NCI-H128 (cell line): Measurements from ENCODE around the gene LGALS1.
"Not testable (repeated sequence)": the region's sequence is repeated elsewhere in the genome, so short reads cannot be mapped to it uniquely, and the experiment has no call there.

ENCODE experiments used
- DNase-seq: peaks from one replicate; lab custom pipeline; 2025; ENCODE audit not compliant: unreplicated experiment; lab: John Stamatoyannopoulos, UW

Gene LGALS1

DNA sequence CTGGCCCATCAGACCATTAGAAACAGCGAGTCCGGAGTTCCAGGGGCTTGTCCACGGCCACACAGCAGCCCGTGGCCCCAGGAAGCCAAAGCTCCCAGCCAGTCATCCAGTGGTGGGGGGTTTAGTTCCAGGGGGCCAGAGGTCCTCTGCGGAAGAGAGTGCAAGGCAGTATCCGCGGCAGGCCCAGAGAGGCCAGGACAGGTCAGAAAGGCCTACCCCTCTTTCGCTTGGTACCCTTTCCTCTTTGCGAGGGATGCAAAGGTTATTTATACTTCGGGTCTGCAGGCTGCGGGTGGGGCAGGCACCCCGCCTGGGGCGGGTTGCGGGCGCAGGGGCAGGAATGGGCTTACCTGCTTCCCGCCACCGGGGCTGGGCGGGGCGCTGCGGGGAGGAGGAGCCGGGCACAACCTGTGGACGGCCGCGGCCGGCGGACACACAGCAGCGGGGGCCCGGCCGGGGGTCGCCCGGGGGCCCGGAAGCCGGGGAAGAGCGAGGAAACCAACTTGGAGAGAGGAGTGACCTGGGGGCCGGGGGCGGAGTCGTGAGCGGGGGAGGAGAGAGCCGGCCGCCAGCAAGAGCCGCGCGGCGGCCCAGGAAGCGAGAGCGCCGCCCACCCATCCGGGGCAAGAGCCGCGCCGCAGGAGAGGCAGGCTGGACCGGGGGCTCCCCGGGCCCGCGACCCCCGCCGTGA, 36.2 kb upstream of the LGALS1 start, which contains the start of gene SH3BP1:
Gene SH3BP1, plus strand, starts transcription at position 600 of the 691 bp plus-strand sequence. CDS start 119 bp downstream, outside the sequence.
- no peak for DNase-seq

DNA sequence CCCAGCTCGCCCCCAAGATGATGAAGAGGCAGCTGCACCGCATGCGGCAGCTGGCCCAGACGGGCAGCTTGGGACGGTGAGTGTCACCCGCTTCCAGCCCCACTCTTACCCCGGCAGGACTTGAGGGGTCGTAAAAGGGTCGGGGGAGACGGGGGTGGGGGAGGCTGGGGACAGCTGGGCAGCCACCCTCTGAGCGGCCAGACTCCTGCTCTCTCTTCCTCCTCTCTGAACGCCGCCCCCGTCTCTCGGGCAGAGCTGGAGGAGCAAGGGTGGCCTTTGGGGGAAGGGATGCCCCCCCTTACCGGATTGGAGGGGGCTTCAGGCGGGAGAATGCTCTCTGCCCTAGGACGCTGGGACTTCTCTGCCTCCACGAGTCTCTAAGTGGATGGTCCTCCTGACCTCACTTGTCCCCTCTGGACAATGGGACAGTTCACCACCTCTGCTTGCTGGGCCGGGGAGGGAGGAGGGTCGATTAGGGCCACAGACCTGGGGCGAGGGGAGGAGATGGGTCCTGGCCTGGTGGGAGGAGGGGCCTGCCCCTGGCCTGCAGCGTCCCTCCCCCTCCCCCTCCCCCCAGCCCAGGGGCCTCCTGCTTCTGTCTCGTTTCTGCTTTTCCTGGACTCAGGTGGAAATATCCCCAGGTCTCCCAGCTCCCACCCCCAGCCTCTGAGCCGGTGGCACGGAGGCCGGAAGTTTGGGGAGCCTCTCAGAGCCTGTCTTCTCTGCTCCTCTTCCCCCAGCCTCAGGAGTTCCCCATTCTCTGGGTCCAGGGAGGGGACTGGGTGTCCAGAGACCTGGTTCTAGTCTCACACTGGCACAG, 35.5 kb upstream of the LGALS1 start:
- DNase-seq, result no peak

DNA sequence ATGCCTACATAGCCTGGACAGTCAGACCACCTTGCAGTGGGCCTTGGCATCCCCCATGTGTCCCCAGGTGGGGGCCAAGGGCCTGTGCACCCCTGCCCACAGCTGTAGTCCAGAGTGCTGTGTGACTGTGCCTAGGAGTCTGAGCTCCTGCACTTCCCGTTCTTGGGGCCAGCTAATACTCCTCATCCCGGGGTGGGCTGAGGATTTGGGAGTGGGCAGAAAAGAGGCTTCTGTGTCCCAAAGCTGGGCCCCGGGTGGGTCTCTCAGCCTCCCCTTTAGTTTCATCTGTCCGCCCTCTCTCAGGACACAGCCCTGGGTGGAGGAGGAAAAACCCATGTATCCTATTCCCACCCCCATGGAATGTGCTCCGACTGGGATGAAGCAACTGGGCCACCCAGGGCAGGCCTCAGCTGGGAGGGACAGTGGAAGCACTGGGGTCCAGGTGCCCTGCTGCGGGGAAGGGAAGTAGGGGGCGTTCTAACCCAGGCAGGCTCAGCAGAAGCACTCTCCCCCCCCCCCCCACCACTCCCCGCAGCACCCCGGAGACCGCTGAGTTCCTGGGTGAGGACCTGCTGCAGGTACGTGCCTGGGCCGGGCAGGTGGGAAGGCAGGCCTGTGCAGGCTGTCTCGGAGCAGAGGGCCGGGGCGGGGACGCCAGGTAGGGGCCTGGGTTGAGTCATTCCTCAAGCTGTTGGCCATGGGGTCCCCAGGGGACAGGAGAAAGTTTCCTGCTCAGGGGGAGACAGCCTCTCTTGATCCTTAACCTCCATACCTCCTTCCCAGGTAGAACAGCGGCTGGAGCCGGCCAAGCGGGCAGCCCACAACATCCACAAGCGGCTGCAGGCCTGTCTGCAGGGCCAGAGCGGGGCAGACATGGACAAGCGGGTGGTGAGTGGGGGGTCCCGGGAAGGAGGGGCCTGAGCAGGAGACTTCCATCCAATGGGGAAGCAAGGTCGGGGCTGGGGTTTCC, 34.6 kb upstream of the LGALS1 start:
- no peak for DNase-seq

DNA sequence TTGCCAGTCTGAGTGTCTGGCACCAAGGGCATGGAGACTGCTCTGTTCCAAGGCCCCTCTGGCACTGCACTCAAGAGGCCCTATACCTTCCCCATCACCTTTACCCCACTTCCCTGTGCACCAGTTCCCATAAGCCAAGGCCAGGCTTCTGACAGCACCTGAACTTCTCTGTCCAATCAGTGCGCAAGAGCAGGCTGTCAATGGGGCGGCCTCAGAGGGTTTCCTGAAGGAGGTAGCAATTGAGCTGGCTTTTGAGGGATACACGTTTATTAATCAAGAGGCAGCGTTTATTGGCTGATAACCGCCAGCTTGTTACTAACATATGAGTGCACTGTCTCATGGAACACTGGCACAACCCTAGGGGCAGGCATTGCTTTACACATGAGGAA, 33.9 kb upstream of the LGALS1 start:
- DNase-seq, result no peak

DNA sequence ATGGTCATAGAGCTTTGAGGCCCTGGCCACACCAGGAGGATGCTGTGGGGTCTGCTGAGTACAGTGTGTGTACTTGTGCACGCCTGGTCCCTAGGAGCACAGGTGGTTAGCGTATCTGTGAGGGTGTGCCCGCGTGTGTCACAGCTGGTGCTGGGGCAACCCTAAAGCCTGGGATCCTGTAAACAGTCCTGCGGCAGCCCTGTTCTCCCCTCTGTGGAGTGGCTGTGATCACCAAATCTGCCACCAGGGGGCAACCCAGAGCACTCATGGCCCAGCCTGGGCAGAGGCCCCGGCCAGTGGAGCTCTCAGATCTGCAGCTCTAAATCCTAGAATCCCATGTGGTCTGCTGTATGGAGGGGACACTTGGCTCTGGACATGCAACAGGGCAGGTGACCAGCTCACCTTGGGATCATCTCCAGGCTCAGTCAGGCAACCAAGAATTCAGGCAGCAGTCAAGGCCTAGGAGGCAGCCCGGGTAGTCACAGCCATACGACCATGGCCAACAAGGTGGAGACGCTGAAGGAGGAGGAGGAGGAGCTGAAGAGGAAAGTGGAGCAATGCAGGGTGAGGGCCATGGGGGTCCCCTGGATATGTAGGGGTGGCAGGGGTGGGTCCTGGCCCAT, 32.1 kb upstream of the LGALS1 start:
- DNase-seq, result peak; percentile 6

DNA sequence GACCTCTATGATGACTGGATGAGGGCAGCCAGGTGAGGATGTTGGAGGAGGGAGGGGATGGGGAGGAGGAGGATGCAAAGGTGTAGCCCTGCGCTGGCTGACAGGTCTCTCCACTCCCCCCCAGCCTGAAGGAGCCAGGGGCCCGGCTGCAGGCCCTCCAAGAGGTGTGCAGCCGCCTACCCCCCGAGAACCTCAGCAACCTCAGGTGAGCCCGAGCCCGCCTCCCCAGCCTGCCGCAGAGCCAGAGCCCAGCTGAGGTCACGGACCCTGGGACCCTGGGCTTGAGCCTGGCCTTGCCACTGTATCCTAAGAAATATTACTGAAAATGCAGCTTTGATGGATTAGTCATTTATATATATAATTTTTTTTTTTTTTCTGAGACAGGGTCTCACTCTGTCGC, 28.1 kb upstream of the LGALS1 start:
- DNase-seq, result no peak

DNA sequence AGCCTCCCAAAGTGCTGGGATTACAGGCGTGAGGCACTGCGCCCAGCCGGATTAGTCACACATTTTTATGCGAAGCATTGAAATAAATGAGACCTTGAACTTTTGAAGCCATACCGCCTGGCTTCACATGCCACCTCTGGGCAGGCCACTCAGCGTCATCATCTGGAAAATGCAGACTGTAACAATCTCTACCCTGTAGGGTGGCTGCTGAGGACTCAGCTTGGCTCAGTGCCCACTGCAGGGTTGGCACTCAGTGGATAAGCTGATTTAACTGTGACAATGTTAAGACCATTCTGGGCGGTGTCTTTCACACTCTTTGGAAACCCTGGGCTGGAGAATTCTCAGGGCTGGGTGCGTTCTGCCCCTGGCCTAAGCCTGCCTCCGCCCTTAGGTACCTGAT, 27.5 kb upstream of the LGALS1 start:
- DNase-seq, result no peak

DNA sequence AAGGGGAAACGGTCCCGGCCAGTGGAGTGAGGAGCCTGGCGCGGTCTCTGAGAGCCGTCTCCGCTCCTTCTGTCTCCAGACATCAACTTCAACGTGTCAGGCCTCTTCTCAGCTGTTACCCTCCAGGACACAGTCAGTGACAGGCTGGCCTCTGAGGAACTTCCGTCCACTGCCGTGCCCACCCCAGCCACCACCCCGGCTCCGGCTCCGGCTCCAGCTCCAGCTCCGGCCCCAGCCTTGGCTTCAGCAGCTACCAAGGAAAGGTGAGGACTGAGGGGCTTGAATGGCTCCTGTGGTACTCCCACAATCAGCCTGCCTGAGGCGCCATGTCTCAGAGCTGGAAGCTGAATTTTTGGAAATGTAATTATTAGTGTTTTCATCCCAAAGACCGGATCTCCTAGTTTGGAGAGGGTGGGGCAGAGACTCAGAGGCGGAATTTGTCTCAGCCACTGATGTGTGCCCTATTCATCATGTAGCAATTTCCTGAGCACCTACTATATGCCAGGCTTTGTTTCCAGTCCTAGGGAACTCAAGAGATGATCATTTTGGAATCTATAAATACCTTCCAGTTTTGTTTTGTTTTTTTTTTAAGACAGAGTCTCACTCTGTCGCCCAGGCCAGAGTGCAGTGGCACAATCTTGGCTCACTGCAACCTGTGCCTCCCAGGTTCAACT, 24.8 kb upstream of the LGALS1 start:
- no peak for DNase-seq

DNA sequence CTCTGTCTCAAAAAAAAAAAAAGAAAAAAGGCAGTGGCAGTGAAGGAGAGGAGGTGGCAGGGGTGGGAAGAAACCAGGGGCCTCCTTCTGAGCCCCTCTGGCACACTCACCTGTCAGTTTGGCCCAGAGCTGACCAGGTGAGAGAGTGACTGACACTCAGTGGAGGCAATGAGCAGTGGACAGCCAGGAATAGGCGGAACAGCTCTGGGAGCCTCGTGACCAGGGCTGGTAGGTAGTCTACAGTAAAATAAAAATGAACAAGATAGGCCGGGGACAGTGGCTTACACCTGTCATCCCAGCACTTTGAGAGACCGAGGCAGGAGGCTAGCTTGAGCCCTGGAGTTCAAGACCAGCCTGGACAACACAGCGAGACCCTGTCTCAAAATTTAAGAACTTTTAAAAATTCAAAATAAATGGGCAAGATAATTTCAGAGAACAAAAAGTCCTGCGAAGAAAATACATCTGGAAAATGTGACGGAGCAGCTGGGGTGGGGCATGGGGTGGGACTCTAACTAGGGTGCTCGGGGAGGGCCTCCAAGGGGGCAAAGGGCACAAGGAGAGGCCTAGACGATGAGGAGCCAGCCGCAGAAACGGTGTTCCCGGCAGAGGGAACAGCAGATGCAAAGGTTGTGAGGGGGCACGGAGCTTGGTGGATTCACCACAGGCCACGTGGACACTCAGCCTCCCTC, 20.7 kb upstream of the LGALS1 start:
- DNase-seq, result no peak

DNA sequence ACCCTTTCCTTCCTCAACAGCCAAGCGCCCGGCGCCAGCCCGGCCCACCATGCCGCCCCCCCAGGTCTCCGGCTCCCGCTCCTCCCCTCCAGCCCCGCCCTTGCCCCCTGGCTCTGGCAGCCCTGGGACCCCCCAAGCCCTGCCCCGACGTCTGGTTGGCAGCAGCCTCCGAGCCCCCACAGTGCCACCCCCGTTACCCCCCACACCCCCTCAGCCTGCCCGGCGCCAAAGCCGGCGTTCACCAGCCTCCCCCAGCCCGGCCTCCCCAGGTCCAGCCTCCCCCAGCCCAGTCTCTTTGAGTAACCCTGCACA, 20.2 kb upstream of the LGALS1 start:
- DNase-seq, result no peak

DNA sequence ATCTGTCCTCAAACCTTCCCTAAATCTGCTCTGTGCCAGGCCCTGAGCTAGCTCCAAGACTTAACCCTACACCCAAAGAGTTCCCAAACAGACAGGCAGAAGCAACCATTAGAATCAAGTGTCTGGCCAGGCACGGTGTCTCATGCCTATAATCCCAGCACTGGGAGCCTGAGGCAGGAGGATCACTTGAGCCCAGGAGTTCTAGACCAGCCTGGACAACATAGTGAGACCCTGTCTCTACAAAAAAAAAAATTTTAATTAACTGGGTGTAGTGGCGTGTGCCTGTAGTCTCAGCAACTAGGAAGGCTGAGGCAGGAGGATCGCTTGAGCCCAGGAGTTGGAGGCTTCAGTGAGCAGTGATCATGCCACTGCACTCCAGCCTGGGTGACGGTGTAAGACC, 18.9 kb upstream of the LGALS1 start:
- not testable (repeated sequence) for DNase-seq

DNA sequence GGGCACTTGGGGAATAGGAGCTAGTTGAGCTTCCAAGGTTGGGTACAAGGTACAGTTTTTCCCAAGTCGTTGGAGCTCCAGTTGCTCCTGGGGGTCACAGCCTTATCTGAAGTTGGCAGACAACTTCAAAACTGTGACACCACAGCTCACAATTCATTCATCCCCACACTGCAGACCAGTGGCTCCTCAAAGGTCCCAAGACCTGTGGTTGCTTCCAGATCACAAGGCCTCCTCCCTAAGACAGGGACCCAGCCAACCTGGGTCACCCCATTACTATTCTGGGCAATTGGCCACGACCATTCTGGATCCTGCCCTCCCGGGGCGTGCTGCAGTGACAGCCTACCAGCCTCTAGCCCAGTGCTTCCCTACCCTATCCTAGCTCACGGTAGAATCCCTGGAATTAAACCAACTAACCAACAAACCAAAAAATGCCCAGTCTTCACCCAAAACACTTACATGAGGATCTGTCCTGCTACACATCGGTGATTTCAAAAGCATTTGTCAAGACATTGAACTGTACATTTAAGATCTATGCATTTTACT, 17.8 kb upstream of the LGALS1 start:
- no peak for DNase-seq

DNA sequence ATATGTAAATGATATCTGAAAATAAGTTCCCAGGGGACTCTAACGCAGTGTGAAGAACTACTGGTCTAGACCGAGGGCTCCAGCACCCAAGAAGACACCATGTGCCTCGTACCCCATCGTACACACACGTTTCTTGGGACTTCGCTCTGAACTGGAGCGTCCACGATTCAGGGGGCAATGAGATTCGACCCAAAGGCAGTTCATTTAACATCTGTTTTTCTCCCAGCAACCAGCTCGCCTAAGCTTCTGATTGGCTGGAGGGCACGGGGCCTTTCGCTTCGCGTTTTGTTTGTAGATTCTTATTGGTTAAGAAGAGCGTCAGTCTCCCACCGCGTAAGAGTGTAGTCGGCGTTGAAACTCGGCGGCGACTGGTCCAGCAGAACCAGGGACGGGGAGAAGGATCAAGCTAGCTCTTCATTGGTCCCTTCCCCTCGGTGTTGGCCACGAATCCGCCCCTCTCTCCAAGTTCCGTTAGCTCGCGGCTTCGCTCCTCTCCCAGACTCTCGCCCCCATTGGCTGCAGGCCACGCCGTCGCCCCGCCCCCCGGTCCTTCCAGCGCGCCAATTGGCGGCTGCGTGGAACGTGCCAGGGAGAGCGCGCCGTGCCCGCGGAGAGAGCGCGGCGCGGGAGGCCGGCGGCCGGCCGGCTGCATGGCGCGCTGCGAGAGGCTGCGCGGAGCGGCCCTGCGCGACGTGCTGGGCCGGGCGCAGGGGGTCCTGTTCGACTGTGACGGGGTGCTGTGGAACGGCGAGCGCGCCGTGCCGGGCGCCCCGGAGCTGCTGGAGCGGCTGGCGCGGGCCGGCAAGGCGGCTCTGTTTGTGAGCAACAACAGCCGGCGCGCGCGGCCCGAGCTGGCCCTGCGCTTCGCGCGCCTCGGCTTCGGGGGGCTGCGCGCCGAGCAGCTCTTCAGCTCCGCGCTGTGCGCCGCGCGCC, 17.0 kb upstream of the LGALS1 start, which contains the start of gene PDXP:
Gene PDXP, plus strand, starts transcription at position 591 of the 933 bp plus-strand sequence. Its CDS starts 60 bp downstream, at position 651.
- peak; percentile 98 for DNase-seq

DNA sequence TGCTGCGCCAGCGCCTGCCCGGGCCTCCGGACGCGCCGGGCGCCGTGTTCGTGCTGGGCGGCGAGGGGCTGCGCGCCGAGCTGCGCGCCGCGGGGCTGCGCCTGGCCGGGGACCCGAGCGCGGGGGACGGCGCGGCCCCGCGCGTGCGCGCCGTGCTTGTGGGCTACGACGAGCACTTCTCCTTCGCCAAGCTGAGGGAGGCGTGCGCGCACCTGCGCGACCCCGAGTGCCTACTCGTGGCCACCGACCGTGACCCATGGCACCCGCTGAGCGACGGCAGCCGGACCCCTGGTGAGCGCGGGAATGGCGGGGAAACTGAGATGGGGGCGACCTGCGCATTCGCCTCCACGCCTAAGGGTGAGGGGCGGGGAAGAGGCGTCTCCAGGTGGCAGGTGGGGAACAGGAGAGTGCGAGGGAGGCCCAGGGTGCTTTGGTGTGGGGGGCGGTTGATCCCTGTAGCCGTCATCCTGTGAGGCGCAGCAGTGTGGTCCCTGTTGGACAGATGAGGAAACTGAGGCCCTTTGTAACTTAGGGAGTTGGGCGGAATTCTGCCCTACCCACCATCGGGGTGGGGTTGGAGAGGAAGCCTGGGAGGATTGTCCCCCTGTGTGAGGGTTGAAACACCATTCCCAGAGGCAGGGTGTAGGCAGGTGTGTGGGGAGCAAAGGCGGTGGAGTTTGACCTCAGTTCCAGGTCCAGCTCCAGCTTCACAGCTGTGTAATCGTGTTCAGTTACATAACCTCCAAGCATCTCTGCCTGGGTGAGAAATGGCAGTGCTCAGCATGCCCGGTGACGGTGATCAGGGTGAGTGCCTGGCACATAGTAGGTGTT, 16.2 kb upstream of the LGALS1 start:
- no peak for DNase-seq

DNA sequence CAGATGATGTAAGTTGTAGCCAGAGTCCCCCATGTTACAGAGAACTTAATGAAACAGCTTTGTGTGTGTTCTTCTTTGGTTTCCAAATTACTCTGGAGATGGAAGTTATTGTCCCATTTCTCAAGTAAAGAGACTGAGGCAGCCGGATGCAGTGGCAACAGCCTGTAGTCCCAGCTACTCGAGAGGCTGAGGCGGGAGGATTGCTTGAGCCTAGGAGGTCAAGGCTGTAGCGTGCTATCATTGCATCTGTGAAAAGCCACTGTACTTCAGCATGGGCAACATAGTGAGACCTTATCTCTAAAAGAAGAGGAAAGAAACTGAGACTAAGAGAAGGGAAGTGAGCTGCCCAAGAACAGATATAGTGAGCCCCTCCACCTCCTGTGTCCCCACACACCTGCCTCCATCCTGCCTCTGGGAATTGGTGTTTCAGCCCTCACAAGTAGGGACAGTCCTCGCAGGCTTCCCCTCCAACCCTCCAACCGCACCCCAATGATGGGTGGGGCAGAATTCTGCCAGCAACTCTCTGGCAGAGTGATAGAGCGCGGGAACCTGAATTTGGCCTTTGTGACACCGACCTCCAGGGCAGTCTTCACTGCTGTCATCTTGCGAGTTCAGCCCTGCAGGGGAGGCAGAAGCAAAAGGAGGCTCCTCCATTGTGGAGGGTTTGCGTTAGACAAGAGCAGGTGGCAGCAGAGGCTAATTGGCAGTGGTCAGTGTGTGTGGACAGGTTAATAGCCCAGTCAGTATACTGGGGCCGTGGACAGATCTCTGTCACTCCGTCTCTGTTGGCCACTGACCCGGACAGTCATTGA, 15.3 kb upstream of the LGALS1 start:
- no peak for DNase-seq

DNA sequence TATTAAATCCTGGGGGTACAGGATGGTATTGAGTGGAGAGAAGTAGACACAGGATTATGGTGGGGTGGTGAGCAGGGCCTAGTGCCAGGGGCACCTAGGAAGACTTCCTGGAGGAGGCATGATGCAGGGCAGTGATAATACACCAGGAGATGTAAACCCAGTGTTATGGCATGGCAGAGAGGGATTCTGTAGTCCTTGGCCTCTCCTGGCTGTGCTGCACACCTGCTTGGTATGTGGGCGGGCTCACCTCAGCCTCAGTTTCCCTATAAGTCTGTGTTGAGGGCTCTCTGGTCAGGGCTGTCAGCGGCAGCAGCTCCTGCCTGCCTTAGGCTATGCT, 14.8 kb upstream of the LGALS1 start:
- no peak for DNase-seq
